GM19438 (cell line): ENCODE measurements around the gene FAM107A.

Experiments
- ATAC-seq: cut with Tn5 transposase; IDR thresholded peaks from one replicate; pipeline ENCODE4 v1.9.1; 2021; ENCODE audit warnings: low read depth; ENCODE audit not compliant: unreplicated experiment

Gene FAM107A

DNA sequence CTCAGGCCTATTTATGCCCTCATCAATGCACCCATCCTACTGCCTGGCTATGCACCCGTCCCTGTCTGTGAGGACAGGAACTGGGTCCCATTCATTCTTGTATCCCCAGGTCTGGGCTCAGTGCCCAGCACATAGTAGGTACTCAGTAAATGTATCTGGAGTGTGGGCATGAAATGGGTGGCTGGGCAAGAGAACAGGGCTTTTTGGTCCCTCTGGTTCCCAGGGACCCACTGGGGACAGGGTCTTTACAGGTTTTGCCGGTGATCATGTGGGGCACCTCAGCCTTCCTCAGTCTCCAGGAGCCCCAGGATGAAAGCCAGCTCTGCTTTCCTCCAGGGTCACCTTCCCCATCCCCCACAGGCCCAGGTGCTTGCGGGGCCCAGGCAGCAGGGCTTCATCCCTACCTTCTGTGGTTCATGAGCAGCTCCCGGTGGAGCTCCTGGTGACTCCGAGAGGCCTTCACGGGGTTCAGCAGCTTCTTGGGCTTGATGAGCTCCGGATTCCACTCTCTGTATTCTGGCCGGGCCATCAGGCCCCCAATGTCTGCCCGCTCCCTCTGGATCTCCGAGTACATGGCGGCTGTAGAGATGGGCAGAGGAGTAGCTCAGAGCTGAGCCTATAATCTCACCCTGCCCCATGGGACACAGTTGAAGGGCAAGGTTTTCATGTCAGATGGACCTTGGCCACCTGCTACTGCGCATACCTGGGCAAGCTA lies 7.7 kb downstream of the FAM107A start:
- ATAC-seq, result no peak

DNA sequence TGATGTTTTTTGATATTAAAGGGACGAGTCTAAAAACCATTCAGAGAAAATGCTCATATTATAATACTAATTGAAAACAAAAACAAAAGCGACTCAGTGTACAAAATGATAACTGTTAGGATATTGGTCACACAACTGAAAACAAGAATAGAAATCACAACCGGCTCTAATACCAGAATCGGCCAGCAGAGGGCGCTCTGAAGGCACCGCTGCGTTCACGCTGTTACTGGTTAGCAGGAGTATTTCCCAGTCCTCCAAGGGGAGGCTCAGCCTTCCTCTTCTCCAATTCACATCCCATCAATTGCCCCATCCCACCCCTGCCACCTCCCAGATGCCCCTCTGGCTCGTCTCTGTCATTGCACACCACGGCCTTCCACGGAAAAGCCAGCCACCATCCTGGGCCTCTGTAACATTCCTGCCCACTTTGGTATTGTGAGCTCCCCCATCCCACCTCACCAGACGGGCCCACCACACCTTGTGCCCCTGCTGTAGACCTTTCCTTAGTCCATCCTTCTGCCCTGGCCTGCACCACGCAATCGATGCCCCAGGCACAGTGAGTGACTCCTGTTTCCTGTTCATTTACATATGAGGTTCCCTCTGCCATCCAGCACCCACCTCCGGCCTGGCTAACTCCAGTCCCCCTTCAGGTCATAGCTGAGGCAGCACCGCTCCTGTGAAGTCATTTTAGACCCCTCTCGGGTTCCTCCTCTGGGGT lies 8.5 kb downstream of the FAM107A start:
- ATAC-seq, result no peak

- ATAC-seq, result no peak
Measured at GRCh38 chr3:58567251-58567515, 10.0 kb downstream of the FAM107A start.

GRCh38 chr3:58566398-58567250 lies 10.6 kb downstream of the FAM107A start:
- no peak for ATAC-seq

GRCh38 chr3:58565621-58566397 lies 11.4 kb downstream of the FAM107A start:
- no peak for ATAC-seq

- ATAC-seq, result no peak
Measured at GRCh38 chr3:58564456-58565160, 12.6 kb downstream of the FAM107A start.

DNA sequence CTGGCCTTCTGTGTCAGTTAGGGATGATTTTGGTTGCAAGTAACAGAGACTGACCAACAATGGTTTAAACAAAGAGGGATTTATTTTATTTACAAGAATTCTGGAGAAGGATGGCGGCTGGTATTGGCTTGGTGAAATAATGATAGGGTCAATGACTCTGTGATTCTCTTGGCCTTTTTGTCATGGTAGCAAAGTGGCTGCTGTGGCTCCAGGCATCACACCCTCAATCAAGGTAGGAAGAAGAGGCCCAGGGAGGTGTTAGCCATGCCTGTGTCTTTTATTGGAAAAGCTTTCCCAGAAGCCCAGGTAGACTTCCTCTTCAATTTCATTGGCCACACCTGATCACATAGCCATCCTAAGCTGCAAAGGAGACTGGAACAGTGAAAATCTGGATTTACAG lies 13.1 kb downstream of the FAM107A start:
- no peak for ATAC-seq

GRCh38 chr3:58563386-58564035 lies 13.7 kb downstream of the FAM107A start:
- no peak for ATAC-seq

GRCh38 chr3:58562498-58562897 lies 14.7 kb downstream of the FAM107A start:
- no peak for ATAC-seq

DNA sequence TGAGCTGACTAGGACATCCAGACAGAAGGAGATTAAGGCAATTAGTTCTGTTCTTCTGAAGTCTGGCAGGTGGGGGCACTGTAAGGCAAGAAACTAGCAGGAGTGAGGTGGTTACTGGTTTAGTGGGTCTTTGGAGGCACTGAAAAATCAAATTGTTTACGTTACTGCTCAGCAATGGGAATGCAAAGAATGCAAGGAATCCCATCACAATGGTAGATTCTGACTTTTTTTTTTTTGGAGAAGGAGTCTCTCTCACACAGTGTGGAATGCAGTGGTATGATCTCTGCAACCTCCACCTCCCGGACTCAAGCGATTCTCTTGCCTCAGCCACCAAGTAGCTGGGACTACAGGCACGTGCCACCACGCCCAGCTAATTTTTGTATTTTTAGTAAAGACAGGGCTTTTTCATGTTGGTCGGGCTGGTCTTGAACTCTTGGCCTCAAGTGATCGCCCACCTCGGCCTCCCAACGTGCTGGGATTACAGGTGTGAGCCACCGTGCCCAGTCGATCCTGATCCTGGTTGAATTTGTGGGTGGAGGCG lies 16.4 kb downstream of the FAM107A start:
- no peak for ATAC-seq

GRCh38 chr3:58559586-58559985 lies 17.6 kb downstream of the FAM107A start:
- ATAC-seq, result no peak

DNA sequence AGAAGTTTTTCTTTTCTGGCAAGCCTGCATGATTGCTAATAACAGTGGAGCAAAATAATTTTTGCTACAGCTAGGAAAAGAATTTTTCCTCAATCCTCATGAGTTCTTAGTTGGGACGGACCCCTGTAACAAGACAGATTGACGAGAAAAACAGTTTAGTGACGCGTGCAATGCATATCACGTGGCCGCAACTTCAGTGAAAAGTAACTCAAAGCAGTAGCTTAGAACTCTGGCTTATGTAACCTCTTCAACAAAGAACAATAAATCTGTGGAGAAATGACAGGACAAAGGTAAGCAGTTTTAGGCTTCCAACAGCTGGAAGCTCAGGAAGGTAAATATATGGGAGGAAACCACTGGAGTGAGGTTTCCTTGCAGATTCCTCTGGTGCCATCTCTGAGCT lies 19.7 kb downstream of the FAM107A start:
- no peak for ATAC-seq

DNA sequence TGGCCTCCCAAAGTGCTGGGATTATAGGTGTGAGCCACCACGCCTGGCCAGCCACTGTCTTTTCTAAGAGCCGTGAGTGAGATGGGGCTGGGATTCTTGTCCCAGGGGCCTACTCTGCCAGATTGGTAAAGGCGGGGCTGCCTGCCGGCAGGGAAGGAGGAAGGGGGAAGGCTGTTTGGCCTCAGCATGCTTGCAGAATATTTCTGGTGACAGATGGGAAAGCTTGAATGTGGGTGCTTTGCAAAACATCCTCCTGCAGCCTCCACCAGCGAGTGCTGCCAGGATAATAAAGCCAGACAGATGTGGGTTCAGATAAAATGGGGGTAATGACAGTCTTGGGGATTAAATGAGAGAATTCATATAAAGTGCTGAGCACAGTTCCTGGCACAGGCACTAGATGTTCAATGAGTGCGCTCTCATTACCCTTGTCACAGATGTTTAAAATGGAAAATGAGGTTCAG lies 20.4 kb downstream of the FAM107A start:
- no peak for ATAC-seq

GRCh38 chr3:58556001-58556400 lies 21.2 kb downstream of the FAM107A start:
- no peak for ATAC-seq

DNA sequence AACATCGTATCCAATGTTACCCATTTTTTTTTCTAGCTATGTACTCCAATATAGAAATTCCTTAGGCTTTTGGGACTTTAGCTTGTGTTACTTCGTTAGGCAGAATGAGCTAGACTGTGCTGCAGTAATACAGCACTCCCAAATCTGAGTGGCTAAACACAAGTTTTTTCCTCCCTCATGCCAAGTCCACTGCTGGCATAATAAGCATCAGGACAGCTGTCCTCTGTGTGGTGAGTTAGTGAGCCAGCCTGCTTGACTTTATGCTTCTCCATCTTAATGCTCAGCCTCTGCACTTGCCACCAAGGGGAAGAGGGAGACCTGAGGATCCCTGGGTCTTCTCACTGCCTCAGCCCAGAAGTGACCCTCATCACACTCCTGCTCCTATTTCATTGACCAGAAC lies 22.0 kb downstream of the FAM107A start:
- no peak for ATAC-seq

GRCh38 chr3:58553003-58553402 lies 24.2 kb downstream of the FAM107A start:
- no peak for ATAC-seq

DNA sequence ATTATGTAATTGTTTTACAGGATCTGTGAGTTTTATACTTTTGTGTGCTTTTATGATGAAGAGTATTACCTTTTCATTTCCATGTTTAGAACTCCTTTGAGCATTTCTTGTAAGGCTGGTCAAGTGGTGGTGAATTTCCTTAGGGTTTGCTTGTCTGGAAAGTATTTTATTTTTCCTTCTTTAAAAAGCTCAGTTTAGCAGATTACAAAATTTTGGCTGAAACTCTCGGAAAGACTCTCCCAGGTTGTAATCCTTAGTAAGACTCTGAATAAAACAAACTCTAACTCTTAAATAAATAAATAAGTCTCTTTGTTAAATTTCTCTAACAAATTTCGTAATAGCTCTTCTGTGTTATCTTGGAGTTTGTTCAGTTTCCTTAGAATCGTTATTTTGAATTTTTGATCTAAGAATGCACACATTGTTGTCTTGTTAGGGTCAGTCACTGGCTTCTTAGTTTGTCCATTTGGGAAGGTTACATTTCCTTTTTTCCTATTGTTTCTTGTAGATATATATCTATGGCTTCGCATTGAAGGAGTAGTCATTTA lies 25.5 kb downstream of the FAM107A start:
- no peak for ATAC-seq

- ATAC-seq, result no peak
Measured at GRCh38 chr3:58544541-58544940, 32.6 kb downstream of the FAM107A start.
